NCI-H2107 treated with DMSO at 0.1 percent for 48 hours (cell line): Measurements from ENCODE around the gene TOR2A.
"Not testable (repeated sequence)": the region's sequence is repeated elsewhere in the genome, so short reads cannot be mapped to it uniquely, and the experiment has no call there.

Experiments
- DNase-seq: peaks from one replicate; lab custom pipeline; 2025; ENCODE audit not compliant: unreplicated experiment; lab: John Stamatoyannopoulos, UW

The TOR2A gene

DNA sequence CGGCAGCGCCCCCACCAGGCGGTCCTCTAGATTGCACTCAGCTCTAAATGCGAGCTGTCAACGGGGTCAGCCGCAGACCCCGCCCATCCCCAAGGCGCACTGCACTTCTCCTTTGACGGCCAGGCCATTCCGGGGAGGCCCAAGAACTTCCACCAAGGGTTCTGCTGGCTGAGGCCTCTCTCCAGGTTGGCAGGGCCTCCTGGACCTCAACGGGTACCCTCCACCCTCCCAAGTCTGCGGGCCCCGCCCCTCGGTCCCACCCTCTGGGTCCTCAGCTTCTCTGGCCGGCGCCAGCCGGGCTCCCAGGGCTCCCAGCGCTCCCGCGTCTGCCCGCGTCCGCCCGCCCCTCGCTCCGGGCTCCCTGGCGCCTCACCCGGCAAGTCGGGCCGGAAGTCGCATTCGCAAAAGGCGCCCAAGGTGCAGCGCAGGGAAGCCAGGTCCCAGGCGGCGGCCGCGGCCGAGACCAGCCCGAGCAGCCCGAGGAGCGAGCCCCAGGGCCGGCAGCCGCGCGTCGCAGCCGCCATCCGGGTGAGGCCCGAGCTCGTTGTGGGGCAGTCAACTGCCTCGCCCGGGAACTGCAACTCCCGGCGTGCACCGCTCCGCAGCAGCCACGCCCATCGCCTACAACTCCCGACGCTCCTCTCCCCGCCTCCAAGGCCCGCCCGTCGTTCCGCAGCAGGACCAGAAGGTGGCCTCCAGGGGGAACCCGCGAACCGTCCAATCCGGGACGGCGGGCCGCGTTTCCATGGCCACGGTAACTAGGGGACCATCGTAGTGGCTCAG, at the start of gene TOR2A:
TOR2A (minus strand) TSS at position 548 of the 783 bp plus-strand sequence; CDS start at position 524, 24 bp downstream.
- peak; percentile 82 for DNase-seq

GRCh38 chr9:127783111-127784008, 48.3 kb upstream of the TOR2A start:
- no peak for DNase-seq

GRCh38 chr9:127781806-127782205, 46.7 kb upstream of the TOR2A start:
- DNase-seq, result no peak

DNA sequence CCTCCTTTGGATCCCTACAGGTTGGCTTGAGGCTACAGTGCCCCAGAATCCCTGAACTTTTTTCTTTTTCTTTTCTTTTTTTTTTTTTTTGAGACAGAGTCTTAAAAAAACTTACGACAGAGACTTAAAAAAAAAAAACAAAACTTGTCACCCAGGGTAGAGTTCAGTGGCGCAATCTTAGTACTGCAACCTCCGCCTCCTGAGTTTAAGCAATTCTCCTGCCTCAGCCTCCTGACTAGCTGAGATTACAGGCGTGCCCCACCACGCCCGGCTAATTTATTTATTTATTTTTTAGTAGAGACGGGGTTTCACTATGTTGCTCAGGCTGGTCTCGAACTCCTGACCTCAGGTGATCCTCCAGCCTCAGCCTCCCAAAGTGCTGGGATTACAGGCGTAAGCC, 45.8 kb upstream of the TOR2A start:
- DNase-seq, result not testable (repeated sequence)

DNA sequence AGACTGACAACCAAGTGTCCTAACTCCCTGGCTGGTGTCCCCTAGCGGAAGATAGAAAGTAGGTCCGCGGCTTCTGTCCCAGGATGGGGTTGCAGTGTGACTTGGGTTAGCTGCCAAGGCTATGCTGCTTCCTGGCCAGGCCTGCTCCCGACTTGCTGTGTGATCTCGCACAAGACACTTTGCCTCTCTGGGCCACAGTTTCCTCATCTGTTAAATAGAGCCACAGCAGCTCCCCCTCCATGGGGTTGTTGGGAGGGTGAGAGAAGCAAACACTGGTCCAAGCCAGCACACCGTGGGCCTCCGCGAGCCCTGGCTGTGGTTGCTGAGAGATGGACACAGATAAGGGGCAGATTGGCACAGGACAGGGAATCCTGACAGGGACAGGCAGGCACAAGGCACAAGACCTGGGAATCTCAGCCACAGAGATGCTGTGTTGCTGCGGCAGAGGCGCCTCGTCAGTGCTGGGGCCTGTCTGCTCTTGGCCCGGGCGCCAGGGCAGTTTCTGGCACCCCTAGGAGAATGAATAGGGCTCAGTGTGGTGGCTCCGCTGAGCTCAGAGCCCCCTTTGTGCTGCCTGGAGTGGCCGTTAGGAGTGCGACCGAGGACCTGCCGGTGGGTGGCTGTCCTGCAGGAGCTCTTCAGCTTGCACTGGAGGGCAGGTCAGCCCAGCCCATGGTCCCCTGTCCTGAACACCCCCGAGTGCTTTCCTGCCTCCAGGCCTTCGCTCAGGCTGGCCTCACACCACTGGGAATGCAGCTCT, 45.2 kb upstream of the TOR2A start:
- DNase-seq, result no peak

- no peak for DNase-seq
Observed at GRCh38 chr9:127779136-127779981, 44.3 kb upstream of the TOR2A start.

GRCh38 chr9:127778280-127779135, 43.4 kb upstream of the TOR2A start, which contains the start of gene SH2D3C:
TSS of gene SH2D3C (minus strand) at chr9:127778666. CDS start at chr9:127778627, 39 bp downstream.
- DNase-seq, result no peak

- no peak for DNase-seq
Observed at GRCh38 chr9:127777368-127777980, 42.4 kb upstream of the TOR2A start.

GRCh38 chr9:127776924-127777289, 41.8 kb upstream of the TOR2A start:
- DNase-seq, result no peak

DNA sequence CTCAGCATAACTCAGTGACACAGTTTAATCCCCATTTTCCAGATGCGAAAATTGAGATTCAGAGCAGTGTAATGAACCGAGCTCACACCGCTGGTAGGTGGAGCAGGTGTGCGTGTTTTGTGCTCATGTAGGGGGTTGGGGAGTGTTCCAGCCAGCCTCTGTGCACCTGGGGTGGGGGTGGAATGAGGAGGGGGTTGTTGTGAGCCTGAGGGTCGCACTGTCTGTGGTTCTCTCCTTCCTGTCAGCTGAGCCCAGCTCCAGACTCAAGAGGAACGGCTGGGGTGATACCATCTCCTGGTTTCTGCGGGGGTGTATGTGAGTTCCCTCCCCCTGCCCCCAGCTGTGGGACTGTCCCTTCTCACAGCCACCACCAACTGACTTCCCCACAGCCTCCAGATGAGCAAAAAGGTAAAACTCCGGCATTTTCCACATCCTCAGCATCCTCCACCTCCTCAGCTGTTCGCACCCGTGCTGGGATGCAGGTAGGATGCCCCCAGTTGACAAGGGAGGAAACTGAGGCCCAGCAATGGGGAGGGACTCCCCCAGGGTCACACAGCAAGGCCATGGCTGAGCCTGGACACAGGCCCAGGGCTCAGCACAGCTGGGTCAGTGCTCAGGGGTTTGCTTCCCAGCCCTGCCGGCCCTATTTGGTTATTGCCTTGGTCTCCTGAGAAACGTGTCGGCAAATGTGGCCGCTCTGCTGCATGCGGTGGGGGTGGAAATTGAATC, 41.3 kb upstream of the TOR2A start:
- DNase-seq, result no peak

DNA sequence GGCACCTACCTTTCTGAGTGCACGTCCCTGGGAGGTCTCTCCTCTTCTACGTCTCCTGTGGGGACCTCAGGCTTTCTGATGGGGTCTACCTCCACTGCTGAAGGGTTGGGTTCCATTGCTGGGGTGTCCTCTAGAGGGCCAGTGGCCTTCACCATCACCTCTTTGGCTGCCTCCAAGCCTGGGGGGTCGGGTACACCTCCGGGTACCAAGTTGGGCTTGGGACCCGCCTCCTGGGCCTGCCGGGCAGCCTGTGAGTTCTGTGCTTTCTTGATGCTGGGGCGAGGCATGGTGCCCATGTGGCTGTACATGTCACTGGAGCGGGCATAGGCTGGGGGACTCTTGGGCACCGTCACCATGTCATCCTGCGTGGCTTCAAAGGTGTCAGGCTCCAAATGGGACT, 38.9 kb upstream of the TOR2A start:
- no peak for DNase-seq

DNA sequence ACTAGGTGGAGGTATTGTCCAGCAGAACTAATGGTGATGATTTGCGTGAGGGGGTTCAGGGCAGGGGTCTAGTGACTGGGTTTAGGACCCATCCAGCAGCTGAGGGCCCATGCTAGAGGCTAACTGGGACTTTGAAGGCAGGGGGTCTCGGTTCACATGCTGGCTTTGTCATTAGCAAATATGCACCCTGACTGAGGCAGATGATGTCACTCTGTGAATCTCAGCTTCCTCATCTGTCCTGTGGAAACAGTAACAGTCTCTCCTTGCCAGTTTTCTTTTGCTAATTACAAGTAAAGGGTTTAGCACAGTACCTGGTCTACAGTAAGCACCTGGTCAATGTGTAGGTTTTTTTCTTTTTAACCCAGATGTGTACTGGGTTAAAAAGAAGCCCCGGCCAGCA, 38.2 kb upstream of the TOR2A start:
- no peak for DNase-seq

- DNase-seq, result no peak
Observed at GRCh38 chr9:127772603-127773002, 37.5 kb upstream of the TOR2A start.

DNA sequence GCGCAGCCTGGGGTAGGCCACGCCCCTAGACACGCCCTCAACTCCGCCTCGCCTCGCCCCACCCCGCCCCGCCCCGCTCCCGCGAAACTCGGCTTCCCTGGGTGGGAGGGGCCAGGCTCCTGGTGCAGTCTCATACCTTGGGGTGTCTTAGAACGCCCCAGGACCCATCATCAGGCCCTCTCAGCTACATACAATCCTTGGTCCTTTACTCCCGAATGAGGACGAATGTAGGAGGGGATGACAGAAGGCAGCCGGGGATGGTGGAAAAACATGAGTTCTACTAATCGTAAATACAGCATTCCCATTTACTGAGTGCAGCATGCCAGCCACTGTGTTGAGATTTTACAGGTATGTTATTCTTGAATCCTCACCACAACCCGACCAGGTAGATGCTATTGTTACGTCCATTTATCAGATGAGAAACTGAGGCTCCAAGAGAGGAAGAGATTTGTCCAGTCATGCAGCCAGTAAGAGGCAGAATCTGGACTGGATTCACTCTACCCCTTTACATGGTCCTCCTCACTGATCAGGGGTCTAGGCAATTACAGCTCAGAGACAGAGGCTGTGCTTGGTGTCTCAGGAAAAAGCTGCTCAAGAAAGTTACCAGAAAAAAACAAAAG, 36.6 kb upstream of the TOR2A start:
- DNase-seq, result no peak

GRCh38 chr9:127770905-127771569, 35.9 kb upstream of the TOR2A start:
- DNase-seq, result peak; percentile 90

DNA sequence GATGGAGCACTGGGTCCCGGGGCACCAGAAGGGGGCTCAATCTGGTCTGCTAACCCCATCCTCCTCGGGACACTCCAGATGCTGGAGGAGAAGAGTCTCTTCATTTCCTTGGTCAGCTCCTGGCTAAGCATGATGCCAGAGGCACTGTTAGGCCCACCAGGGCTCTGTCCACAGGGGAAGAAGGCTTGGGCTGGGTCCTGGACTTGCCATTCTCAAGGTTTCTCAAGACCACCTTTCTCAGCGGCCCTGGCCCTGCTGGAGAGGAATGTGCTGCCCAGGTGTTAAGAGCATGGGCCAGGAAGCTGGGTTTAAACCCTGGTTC, 35.5 kb upstream of the TOR2A start:
- no peak for DNase-seq

DNA sequence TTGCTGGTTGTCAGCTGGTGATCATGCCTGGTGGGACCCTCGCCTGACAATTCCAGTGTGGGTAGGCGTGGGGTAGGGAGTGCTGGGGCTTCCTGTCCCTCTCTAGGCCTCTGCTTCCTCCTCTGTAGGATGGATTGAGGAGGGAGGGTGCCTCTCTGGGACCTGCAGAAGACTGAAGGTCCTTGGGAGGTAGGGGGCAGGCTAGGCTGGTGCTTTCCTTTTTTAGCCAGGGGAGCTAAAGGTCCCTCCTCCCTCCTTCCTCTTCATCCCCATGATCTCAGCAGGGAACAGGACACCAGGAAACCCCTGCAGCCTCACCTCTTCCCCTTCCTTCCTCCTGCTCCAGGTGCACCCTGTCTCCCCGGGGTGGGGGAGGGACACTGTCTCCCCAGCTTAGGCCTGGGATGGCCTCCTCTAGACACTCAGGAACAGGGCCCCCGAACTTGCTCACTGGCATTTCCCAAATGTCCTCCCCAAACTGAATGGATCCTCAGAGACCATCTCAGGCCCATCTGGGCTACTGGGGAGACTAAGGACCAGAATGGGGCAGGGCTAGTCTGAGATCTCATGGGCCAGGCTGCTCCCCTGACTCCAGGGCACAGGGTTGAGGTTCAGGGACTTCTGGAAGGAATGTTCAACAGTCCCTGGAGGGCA, 35.0 kb upstream of the TOR2A start:
- DNase-seq, result no peak
